Measurements from ENCODE around the gene SEC14L5. TPM values are rescaled to one million over a fixed set of nuclear protein-coding genes. Genes with fewer than 3 reads are reported as not detected.

SEC14L5 gene
- total and polyA plus RNA-seq, 10 of the 15 experiments (the other 5 are each of a cell fraction or from before 2014, with no cell fraction given): 0.01 TPM; not detected in 9

- TF ChIP-seq NR2C1 (IDR thresholded peaks at IDR 0.05): no peak
Measured at GRCh38 chr16:4957420-4957719, 760 bp upstream of the SEC14L5 start (continued).

GRCh38 chr16:4958510-4959438, 644 bp downstream of the SEC14L5 start:
- Histone ChIP-seq H3K27ac (ENCODE audit: control insufficient read depth, insufficient read depth) (no peak overlapping the region), H4K20me1 (ENCODE audit: control insufficient read depth, insufficient read depth) (no peaks in the 10 kb centered on the region), H3K27me3 (replicated peaks in 1 of 2; ENCODE audit: control insufficient read depth in 2 of 2, insufficient read depth in 2 of 2, low read length in 1 of 2) (no peaks in the 10 kb centered on the region; a peak in 2 of 4 replicates), H3K9me3 (replicated peaks; ENCODE audit: control insufficient read depth, insufficient read depth, low read length) (no peaks in the 10 kb centered on the region), H3K4me3 (no peak overlapping the region), H3K9ac (ENCODE audit: control insufficient read depth, insufficient read depth, low read length) (no peak overlapping the region), H3K4me2 (ENCODE audit: control insufficient read depth, insufficient read depth) (peak overlapping the region; percentile 53), H3K79me2 (ENCODE audit: control insufficient read depth, insufficient read depth, low read length) (no peaks in the 10 kb centered on the region), H3K4me1 (ENCODE audit: control insufficient read depth, insufficient read depth, low read length) (peaks cover 4% of the 10 kb centered on the region; the same call in 1 of the 2 replicates), H2AFZ (ENCODE audit: control insufficient read depth, low read depth, low read length) (no peak overlapping the region), H3K36me3 (ENCODE audit: control insufficient read depth in 2 of 2, insufficient read depth in 2 of 2, low read length in 1 of 2) (no peaks in the 10 kb centered on the region)
- SMC1A ChIA-PET (ENCODE audit: uncharacterized antibody, unreplicated experiment): interaction anchor here (0.9 kb wide), 1 partner anchor 40 kb away, joined by 3 read pairs; no protein-coding TSS in a partner anchor
- RAD21 ChIA-PET (ENCODE audit: unreplicated experiment): no interaction called here
- no peak for TF ChIP-seq BMI1 (IDR thresholded peaks at IDR 0.05; ENCODE audit: borderline replicate concordance)
- no peak for TF ChIP-seq ZBTB4 (CRISPR knock-in tag; IDR thresholded peaks at IDR 0.05)
- TF ChIP-seq BCL3 (IDR thresholded peaks at IDR 0.05; ENCODE audit: borderline replicate concordance, insufficient read depth, low read depth, low read length, poor library complexity, severe bottlenecking): peak; percentile 96
- TF ChIP-seq PBX3 (IDR thresholded peaks at IDR 0.05; ENCODE audit: insufficient replicate concordance, low read depth, low read length): peak; percentile 46
- peak; percentile 37; the same call in 1 of the 2 replicates for TF ChIP-seq TCF3 (IDR thresholded peaks at IDR 0.05; ENCODE audit: borderline replicate concordance, insufficient read depth, low read depth, low read length)
- BruUV-seq (replicated peaks): no TSS peak
- CTCF ChIA-PET: interaction anchor here (0.6 to 0.9 kb wide), 2 partner anchors 127 to 651 kb away, joined by 3 to 5 read pairs; no protein-coding TSS in a partner anchor
- no peak for ATAC-seq
- POLR2A ChIA-PET: no interaction called here
- in situ Hi-C loops (cut with MboI): loop anchor here (10.0 kb wide), 2 partner anchors 344 to 444 kb away; partner anchors contain the start of gene UBALD1
- no peak for DNase-seq (ENCODE audit: low read depth, low spot score)
- no peak for FAIRE-seq
- intact Hi-C loops (cut with micrococcal nuclease; ENCODE audit: unreplicated experiment): loop anchor here (5.0 to 10.0 kb wide), 6 partner anchors 111 to 651 kb away; partner anchors contain the start of genes GLYR1, NUDT16L1, ROGDI and UBN1
- 51% methylated on average over 29 of the region's 29 CpGs for WGBS (ENCODE audit: insufficient coverage, insufficient replicate concordance, low lambda C conversion rate, missing lambda C conversion rate)

All from GM12878 (cell line).